ENCODE measurements around the gene PPFIA3.

Gene PPFIA3

DNA sequence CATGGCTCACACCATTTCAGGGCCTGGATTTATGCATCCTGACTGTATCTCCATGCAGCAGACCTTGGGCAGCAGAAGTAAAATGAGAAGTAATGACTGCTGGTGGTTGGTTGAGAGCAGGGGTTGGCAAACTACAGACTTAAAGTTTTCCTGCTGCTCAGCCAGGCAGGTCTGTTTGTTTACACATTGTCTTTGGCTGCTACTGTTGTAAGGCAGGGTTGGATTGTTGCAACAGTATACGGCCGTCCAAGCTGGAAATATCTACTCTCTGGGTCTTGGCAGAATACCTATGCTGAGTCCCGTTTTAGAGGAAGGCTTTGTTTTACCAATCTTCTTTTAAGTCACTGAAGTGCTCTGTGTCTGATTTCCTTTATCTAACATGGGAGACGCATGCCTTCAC lies 20.5 kb upstream of the PPFIA3 start:
- peaks cover 3% of the 10 kb centered on the region for H3F3A ChIP-seq (ENCODE audit: insufficient read depth, low read length)
- no peak overlapping the region for H3K27ac ChIP-seq (ENCODE audit: low read depth, low read length, poor library complexity, severe bottlenecking)
- no peaks in the 10 kb centered on the region for H3K27me3 ChIP-seq (ENCODE audit: insufficient read depth, low read length)
- H3K9me2 ChIP-seq (ENCODE audit: low read depth, low read length), result no peaks in the 10 kb centered on the region
- no peak for TF ChIP-seq EZH2 (IDR thresholded peaks at IDR 0.05; ENCODE audit: borderline replicate concordance, low read length)
- TF ChIP-seq, protein P1, sequence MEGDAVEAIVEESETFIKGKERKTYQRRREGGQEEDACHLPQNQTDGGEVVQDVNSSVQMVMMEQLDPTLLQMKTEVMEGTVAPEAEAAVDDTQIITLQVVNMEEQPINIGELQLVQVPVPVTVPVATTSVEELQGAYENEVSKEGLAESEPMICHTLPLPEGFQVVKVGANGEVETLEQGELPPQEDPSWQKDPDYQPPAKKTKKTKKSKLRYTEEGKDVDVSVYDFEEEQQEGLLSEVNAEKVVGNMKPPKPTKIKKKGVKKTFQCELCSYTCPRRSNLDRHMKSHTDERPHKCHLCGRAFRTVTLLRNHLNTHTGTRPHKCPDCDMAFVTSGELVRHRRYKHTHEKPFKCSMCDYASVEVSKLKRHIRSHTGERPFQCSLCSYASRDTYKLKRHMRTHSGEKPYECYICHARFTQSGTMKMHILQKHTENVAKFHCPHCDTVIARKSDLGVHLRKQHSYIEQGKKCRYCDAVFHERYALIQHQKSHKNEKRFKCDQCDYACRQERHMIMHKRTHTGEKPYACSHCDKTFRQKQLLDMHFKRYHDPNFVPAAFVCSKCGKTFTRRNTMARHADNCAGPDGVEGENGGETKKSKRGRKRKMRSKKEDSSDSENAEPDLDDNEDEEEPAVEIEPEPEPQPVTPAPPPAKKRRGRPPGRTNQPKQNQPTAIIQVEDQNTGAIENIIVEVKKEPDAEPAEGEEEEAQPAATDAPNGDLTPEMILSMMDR (IDR thresholded peaks at IDR 0.05; ENCODE audit: low read length), result no peak
- no peak overlapping the region for H2AFZ ChIP-seq (ENCODE audit: low read length)
- peaks cover 94% of the 10 kb centered on the region for H3K36me3 ChIP-seq (ENCODE audit: insufficient read depth, low read length)
- H3K79me2 ChIP-seq (ENCODE audit: insufficient read depth, low read length), result no peaks in the 10 kb centered on the region
- no peak overlapping the region for H3K9ac ChIP-seq (ENCODE audit: low read length)
- H3K4me1 ChIP-seq (ENCODE audit: insufficient read depth, low read length, severe bottlenecking), result no peaks in the 10 kb centered on the region
- no peaks in the 10 kb centered on the region for H3K9me3 ChIP-seq (ENCODE audit: low read length)
- H3K4me3 ChIP-seq (ENCODE audit: low read depth, low read length, poor library complexity, severe bottlenecking), result no peak overlapping the region
- no peaks in the 10 kb centered on the region for H4K20me1 ChIP-seq (ENCODE audit: insufficient read depth, low read length)
- H3K4me2 ChIP-seq (ENCODE audit: low read length), result no peak overlapping the region

GRCh38 chr19:49101160-49101559 lies 18.2 kb upstream of the PPFIA3 start:
- no peaks in the 10 kb centered on the region for H3K9me2 ChIP-seq (ENCODE audit: low read depth, low read length)
- no peaks in the 10 kb centered on the region for H3K27me3 ChIP-seq (ENCODE audit: insufficient read depth, low read length)
- H3F3A ChIP-seq (ENCODE audit: insufficient read depth, low read length), result peaks cover 5% of the 10 kb centered on the region
- H2AFZ ChIP-seq (ENCODE audit: low read length), result no peak overlapping the region
- no peaks in the 10 kb centered on the region for H3K4me1 ChIP-seq (ENCODE audit: insufficient read depth, low read length, severe bottlenecking)
- no peaks in the 10 kb centered on the region for H3K79me2 ChIP-seq (ENCODE audit: insufficient read depth, low read length)
- H3K9ac ChIP-seq (ENCODE audit: low read length), result no peak overlapping the region
- no peak overlapping the region for H3K27ac ChIP-seq (ENCODE audit: low read depth, low read length, poor library complexity, severe bottlenecking)
- no peak for TF ChIP-seq EZH2 (IDR thresholded peaks at IDR 0.05; ENCODE audit: borderline replicate concordance, low read length)
- TF ChIP-seq, protein P1 (IDR thresholded peaks at IDR 0.05; ENCODE audit: low read length), result no peak
- no peak overlapping the region for H3K4me2 ChIP-seq (ENCODE audit: low read length)
- H3K4me3 ChIP-seq (ENCODE audit: low read depth, low read length, poor library complexity, severe bottlenecking), result no peak overlapping the region
- no peaks in the 10 kb centered on the region for H4K20me1 ChIP-seq (ENCODE audit: insufficient read depth, low read length)
- H3K36me3 ChIP-seq (ENCODE audit: insufficient read depth, low read length), result peaks cover 90% of the 10 kb centered on the region
- H3K9me3 ChIP-seq (ENCODE audit: low read length), result no peaks in the 10 kb centered on the region

DNA sequence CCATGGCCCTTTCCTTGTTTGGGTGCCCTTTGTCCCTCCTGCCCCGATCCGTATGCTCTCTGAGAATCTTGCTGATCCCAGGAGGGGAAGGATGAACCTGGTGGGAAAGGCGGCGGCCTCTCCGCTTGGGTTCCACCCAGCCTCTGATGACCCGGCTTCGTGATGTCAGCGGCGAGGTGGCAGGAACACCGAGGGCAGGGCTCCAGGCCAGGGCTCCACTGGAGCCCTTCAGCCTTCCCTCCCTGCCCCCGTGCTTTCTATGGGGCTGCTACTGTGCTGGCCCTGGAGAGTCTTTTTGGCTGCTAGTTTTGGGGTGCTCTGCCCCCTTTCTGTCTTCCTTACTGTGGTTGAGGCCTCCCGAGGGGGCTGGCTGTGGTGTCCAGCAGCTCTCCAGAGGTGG lies 17.0 kb upstream of the PPFIA3 start:
- Histone ChIP-seq H3K27me3 (ENCODE audit: insufficient read depth, low read length) (no peaks in the 10 kb centered on the region), H3K4me3 (ENCODE audit: low read depth, low read length, poor library complexity, severe bottlenecking) (no peak overlapping the region), H2AFZ (ENCODE audit: low read length) (no peak overlapping the region), H4K20me1 (ENCODE audit: insufficient read depth, low read length) (no peaks in the 10 kb centered on the region), H3K9ac (ENCODE audit: low read length) (no peak overlapping the region), H3K36me3 (ENCODE audit: insufficient read depth, low read length) (peaks cover 90% of the 10 kb centered on the region), H3K4me2 (ENCODE audit: low read length) (no peak overlapping the region), H3K9me3 (ENCODE audit: low read length) (no peaks in the 10 kb centered on the region), H3K9me2 (ENCODE audit: low read depth, low read length) (no peaks in the 10 kb centered on the region), H3K79me2 (ENCODE audit: insufficient read depth, low read length) (no peaks in the 10 kb centered on the region), H3K27ac (ENCODE audit: low read depth, low read length, poor library complexity, severe bottlenecking) (no peak overlapping the region), H3F3A (ENCODE audit: insufficient read depth, low read length) (peaks cover 4% of the 10 kb centered on the region; the same call in 1 of the 2 replicates), H3K4me1 (ENCODE audit: insufficient read depth, low read length, severe bottlenecking) (no peaks in the 10 kb centered on the region)
- no peak for TF ChIP-seq EZH2 (IDR thresholded peaks at IDR 0.05; ENCODE audit: borderline replicate concordance, low read length)
- TF ChIP-seq, protein P1 (IDR thresholded peaks at IDR 0.05; ENCODE audit: low read length), result no peak
